ENCODE data around the gene KCNAB2.

Gene KCNAB2

GRCh38 chr1:6071219-6071618 lies 25.5 kb downstream of the KCNAB2 start:
- no peak for TF ChIP-seq REST (IDR thresholded peaks at IDR 0.05; ENCODE audit: insufficient read depth in 1 of 2, low read depth in 2 of 2, low read length in 2 of 2)
- no peak for TF ChIP-seq TAF1 (IDR thresholded peaks at IDR 0.05; ENCODE audit: borderline replicate concordance, insufficient read depth, low read length)
- no peak for TF ChIP-seq SIN3A (IDR thresholded peaks at IDR 0.05; ENCODE audit: borderline replicate concordance, insufficient read depth, low read length)
- TF ChIP-seq FOXP2 (optimal IDR thresholded peaks at IDR 0.05; ENCODE audit: borderline replicate concordance, extremely low read depth, extremely low read length, insufficient read depth) = no peak
- TF ChIP-seq POLR2AphosphoS5 (IDR thresholded peaks at IDR 0.05; ENCODE audit: low read depth, low read length) = no peak

GRCh38 chr1:6072774-6073479 lies 27.2 kb downstream of the KCNAB2 start:
- TF ChIP-seq SIN3A (IDR thresholded peaks at IDR 0.05; ENCODE audit: borderline replicate concordance, insufficient read depth, low read length) = no peak
- TF ChIP-seq REST (IDR thresholded peaks at IDR 0.05; ENCODE audit: insufficient read depth in 1 of 2, low read depth in 2 of 2, low read length in 2 of 2) = no peak
- TF ChIP-seq TAF1 (IDR thresholded peaks at IDR 0.05; ENCODE audit: borderline replicate concordance, insufficient read depth, low read length) = no peak
- TF ChIP-seq FOXP2 (optimal IDR thresholded peaks at IDR 0.05; ENCODE audit: borderline replicate concordance, extremely low read depth, extremely low read length, insufficient read depth) = no peak
- no peak for TF ChIP-seq POLR2AphosphoS5 (IDR thresholded peaks at IDR 0.05; ENCODE audit: low read depth, low read length)

- TF ChIP-seq TAF1 (IDR thresholded peaks at IDR 0.05; ENCODE audit: borderline replicate concordance, insufficient read depth, low read length) (no peak), SIN3A (IDR thresholded peaks at IDR 0.05; ENCODE audit: borderline replicate concordance, insufficient read depth, low read length) (no peak), REST (IDR thresholded peaks at IDR 0.05; ENCODE audit: insufficient read depth in 1 of 2, low read depth in 2 of 2, low read length in 2 of 2) (no peak), POLR2AphosphoS5 (IDR thresholded peaks at IDR 0.05; ENCODE audit: low read depth, low read length) (no peak), FOXP2 (optimal IDR thresholded peaks at IDR 0.05; ENCODE audit: borderline replicate concordance, extremely low read depth, extremely low read length, insufficient read depth) (no peak)
Measured at GRCh38 chr1:6073480-6074053, 27.9 kb downstream of the KCNAB2 start.

- no peak for TF ChIP-seq POLR2AphosphoS5 (IDR thresholded peaks at IDR 0.05; ENCODE audit: low read depth, low read length)
- TF ChIP-seq SIN3A (IDR thresholded peaks at IDR 0.05; ENCODE audit: borderline replicate concordance, insufficient read depth, low read length) = no peak
- no peak for TF ChIP-seq FOXP2 (optimal IDR thresholded peaks at IDR 0.05; ENCODE audit: borderline replicate concordance, extremely low read depth, extremely low read length, insufficient read depth)
- TF ChIP-seq TAF1 (IDR thresholded peaks at IDR 0.05; ENCODE audit: borderline replicate concordance, insufficient read depth, low read length) = no peak
- TF ChIP-seq REST (IDR thresholded peaks at IDR 0.05; ENCODE audit: insufficient read depth in 1 of 2, low read depth in 2 of 2, low read length in 2 of 2) = no peak
Measured at GRCh38 chr1:6074192-6074901, 28.7 kb downstream of the KCNAB2 start.

Data from PFSK-1 (cell line).